Colonic mucosa (tissue), 4 donors: ENCODE measurements around the gene KHDRBS2. TPM values are rescaled to one million over a fixed set of nuclear protein-coding genes. Genes with fewer than 3 reads are reported as not detected.

Source experiments
- DNase-seq: peaks from one replicate; pipeline ENCODE4 v3.0.0-alpha.2; 2020
- H3K27ac ChIP-seq: fragments of 200-600 bp; one replicate; pipeline ENCODE4 v1.8.0; 2021
- H3K27me3 ChIP-seq: fragments of 200-600 bp; one replicate; pipeline ENCODE4 v1.8.0; 2021
- H3K36me3 ChIP-seq: fragments of 200-600 bp; one replicate; pipeline ENCODE4 v1.8.0; 2021
- H3K4me1 ChIP-seq: fragments of 200-600 bp; one replicate; pipeline ENCODE4 v1.8.0; 2021; ENCODE audit warnings: mild to moderate bottlenecking
- H3K4me3 ChIP-seq: fragments of 200-600 bp; one replicate; pipeline ENCODE4 v1.8.0; 2021
- H3K9ac ChIP-seq, 2 donors: one replicate each; pipeline ENCODE4 v1.7.0; 2013; ENCODE audit warnings: control low read depth in 2 of 2, low read depth in 2 of 2, low read length in 2 of 2
- H3K9me3 ChIP-seq: fragments of 200-600 bp; one replicate; pipeline ENCODE4 v1.8.0; 2021
- intact Hi-C: fragments of 100-400 bp; cut with DNase I; formaldehyde crosslinking; loops from one replicate; pipeline ENCODE4 v1.14.1; 2022
- total RNA-seq, 2 donors: library from RNA; stranded (reverse); fragmentation: NEBNext Ultra II Directional in 1 of 2; extraction: Animal tissue kit (Norgen Biotek cat#: 25700) in 1 of 2; gene quantifications; one replicate each; pipeline ENCODE4 v1.2.1, GENCODE V29; 2021
- TF ChIP-seq, protein P1 (sequence below): fragments of 200-600 bp; IDR thresholded peaks from one replicate; pipeline ENCODE4 v1.8.0; 2022; ENCODE audit warnings: antibody characterized with exemption, mild to moderate bottlenecking
- donor health status: healthy.
- donor health status: DM: no; HTN: no; CAD: no.
- donor health status: DM: no; HTN: no; CAD: no.

KHDRBS2 gene
- total RNA-seq, 2 donors from 2014 or later, result 0.52 to 1.2 TPM

DNA sequence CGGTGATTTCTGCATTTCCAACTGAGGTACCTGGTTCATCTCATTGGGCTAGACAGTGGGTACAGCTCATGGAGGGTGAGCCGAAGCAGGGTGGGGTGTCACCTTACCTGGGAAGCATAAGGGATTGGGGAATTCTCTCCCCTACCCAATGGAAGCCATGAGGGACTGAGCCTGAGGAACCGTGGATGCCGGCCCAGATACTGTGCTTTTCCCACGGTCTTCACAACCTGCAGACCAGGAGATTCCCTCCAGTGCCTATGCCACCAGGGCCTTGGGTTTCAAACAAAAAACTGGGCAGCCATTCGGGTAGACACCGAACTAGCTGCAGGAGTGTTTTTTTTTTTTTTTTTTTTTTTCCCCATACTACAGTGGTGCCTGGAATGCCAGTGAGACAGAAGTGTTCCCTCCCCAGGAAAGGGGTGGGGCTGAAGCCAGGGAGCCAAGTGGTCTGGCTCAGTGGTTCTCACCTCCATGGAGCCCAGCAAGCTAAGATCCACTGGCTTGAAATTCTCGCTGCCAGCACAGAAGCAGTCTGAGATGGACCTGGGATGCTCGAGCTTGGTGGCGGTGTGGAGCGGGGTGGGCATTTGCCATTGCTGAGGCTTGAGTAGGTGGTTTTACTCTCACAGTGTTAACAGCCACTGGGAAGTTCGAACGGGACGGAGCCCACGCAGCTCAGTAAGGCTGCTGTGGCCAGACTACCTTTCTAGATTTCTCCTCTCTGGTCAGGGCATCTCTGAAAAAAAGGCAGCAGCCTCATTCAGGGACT, 416.2 kb downstream of the KHDRBS2 start:
- no peaks in the 10 kb centered on the region for H3K9me3 ChIP-seq
- H3K36me3 ChIP-seq, result no peaks in the 10 kb centered on the region
- no peaks in the 10 kb centered on the region for H3K27me3 ChIP-seq
- H3K9ac ChIP-seq, result no peak overlapping the region
- intact Hi-C loops, result no loop called here
- DNase-seq, result no peak
- no peak overlapping the region for H3K4me3 ChIP-seq
- TF ChIP-seq, protein P1, sequence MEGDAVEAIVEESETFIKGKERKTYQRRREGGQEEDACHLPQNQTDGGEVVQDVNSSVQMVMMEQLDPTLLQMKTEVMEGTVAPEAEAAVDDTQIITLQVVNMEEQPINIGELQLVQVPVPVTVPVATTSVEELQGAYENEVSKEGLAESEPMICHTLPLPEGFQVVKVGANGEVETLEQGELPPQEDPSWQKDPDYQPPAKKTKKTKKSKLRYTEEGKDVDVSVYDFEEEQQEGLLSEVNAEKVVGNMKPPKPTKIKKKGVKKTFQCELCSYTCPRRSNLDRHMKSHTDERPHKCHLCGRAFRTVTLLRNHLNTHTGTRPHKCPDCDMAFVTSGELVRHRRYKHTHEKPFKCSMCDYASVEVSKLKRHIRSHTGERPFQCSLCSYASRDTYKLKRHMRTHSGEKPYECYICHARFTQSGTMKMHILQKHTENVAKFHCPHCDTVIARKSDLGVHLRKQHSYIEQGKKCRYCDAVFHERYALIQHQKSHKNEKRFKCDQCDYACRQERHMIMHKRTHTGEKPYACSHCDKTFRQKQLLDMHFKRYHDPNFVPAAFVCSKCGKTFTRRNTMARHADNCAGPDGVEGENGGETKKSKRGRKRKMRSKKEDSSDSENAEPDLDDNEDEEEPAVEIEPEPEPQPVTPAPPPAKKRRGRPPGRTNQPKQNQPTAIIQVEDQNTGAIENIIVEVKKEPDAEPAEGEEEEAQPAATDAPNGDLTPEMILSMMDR, result no peak
- H3K4me1 ChIP-seq, result no peaks in the 10 kb centered on the region
- no peak overlapping the region for H3K27ac ChIP-seq

DNA sequence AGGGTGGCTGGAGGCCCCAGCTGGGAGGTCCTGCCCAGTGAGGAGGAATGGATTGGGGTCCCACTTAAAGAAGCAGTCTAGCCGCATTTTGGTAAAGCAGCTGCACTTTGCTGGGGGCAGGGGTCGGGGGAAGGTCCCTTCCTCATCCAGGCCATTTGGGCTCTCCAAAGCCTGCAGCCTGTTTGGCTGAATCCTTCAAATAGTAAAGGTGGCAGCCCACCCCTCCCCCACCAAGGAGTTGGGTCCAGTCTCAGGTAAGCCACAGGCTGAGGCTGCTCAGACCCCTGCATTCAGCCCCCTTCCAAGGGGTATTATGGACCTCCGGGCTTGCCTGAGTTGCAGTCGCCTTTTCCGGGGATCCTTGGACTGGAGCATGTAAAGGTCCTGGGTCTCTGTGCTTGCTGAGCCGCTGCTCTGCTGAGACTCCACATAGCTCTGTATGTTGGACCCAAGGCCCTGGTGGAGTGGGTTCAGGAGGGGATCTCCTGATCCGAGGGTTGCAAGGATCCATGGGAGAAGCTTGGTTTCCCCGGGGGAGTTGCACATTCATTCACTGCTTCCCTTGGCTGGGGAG, 417.4 kb downstream of the KHDRBS2 start:
- no peak overlapping the region for H3K4me3 ChIP-seq
- H3K36me3 ChIP-seq, result no peaks in the 10 kb centered on the region
- no peaks in the 10 kb centered on the region for H3K9me3 ChIP-seq
- H3K4me1 ChIP-seq, result no peaks in the 10 kb centered on the region
- TF ChIP-seq, protein P1, result no peak
- no peak overlapping the region for H3K9ac ChIP-seq
- H3K27me3 ChIP-seq, result no peaks in the 10 kb centered on the region
- no peak overlapping the region for H3K27ac ChIP-seq
- DNase-seq, result no peak
- intact Hi-C loops, result no loop called here

DNA sequence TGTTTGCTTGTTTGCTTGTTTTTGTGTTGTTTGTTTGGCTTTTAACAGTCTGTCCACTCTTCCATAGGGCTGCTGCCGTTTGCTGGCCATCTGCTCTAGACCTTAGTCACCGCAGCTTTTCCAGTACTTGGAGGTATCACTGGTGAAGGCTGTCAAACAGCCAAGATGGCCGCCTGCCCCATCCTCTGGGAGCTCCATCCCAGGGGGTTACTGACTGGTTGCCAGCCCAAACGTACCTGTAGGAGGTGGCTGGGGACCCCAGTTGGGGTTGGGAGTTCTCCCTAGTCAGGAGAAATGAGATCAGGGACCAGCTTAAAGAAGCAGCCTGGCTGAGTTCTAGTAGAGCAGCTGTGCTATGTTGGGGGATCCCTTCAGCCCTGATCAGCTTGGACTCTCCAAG, 418.4 kb downstream of the KHDRBS2 start:
- DNase-seq, result no peak
- intact Hi-C loops, result no loop called here
- H3K36me3 ChIP-seq, result no peaks in the 10 kb centered on the region
- H3K9me3 ChIP-seq, result no peaks in the 10 kb centered on the region
- H3K27me3 ChIP-seq, result no peaks in the 10 kb centered on the region
- no peak overlapping the region for H3K27ac ChIP-seq
- TF ChIP-seq, protein P1, result no peak
- H3K4me1 ChIP-seq, result no peaks in the 10 kb centered on the region
- no peak overlapping the region for H3K4me3 ChIP-seq
- no peak overlapping the region for H3K9ac ChIP-seq

DNA sequence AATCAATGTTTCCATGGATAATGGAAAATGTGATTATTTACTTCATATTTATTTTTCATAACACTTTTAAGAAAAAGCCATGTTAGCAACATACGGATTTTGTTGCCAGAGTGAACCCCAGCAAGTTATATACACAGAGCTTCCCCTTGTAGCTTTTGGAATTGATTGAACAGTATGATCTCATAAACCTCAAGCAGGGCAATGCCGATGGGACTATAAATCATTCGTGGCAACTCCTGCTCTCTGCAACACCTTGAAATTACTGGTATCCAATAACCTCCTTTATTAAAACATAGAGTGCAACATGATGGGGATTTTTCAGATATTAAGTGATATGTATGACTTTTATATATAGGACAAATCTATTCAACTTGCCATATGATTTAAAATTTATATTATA, 428.5 kb downstream of the KHDRBS2 start:
- no peaks in the 10 kb centered on the region for H3K9me3 ChIP-seq
- H3K4me1 ChIP-seq, result no peaks in the 10 kb centered on the region
- intact Hi-C loops, result no loop called here
- no peaks in the 10 kb centered on the region for H3K27me3 ChIP-seq
- H3K9ac ChIP-seq, result no peak overlapping the region
- no peak overlapping the region for H3K27ac ChIP-seq
- no peak overlapping the region for H3K4me3 ChIP-seq
- no peaks in the 10 kb centered on the region for H3K36me3 ChIP-seq
- TF ChIP-seq, protein P1, result no peak
- DNase-seq, result no peak

DNA sequence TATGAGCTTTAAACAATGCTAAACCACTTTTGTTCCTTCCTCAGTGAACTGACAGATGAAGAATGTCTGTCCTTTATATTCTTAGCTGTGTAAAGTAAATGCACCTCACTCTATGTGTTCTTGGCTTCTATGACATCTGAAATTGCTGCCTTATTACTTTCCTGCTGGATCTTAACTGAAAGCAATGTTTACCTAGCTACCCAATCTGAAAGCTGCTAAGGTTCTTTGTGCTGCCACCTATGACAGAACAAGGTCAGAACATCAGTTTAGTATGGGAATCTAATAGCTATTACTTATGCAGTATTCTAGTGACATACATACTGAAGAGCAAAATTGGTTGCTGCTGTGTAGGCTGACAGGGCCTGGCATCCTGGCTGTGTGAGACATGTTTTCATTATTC, 444.1 kb downstream of the KHDRBS2 start:
- no peaks in the 10 kb centered on the region for H3K4me1 ChIP-seq
- intact Hi-C loops, result no loop called here

More for the DNA sequence above, 444.1 kb downstream of the KHDRBS2 start:
- DNase-seq, result no peak
- no peak overlapping the region for H3K27ac ChIP-seq
- H3K27me3 ChIP-seq, result no peaks in the 10 kb centered on the region
- no peak overlapping the region for H3K4me3 ChIP-seq
- no peak overlapping the region for H3K9ac ChIP-seq
- TF ChIP-seq, protein P1, result no peak
- H3K36me3 ChIP-seq, result no peaks in the 10 kb centered on the region
- H3K9me3 ChIP-seq, result no peaks in the 10 kb centered on the region
